ENCODE data around the gene BLZF1. TPM values are rescaled to one million over a fixed set of nuclear protein-coding genes. Genes with fewer than 3 reads are reported as not detected.

BLZF1 gene
- total RNA-seq, 1 experiment from 2014 or later: 14.3 TPM

DNA sequence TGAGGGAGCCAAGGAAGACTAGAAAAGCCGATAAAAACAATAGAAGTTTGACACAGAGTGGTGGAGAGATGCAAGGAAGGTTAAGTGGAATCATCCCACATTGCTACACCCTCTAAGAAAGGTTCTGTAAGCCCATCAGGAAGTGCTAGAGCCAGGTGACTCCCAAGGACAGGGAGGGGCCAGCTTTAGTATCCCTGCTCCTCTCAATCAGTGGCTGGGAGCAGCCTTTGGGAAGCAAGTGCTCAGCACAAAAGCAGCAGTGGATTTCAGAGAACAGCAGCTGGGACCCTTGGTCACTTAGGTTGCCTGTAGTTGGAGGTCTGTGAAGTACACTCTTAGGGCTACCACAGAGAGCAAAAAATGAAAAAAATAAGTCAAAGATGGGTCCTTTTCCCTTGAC lies 42.9 kb upstream of the BLZF1 start:
- Mint-ChIP-seq H3K27me3 (ENCODE audit: low read depth) (no peaks in the 10 kb centered on the region), H3K27ac (peak overlapping the region; percentile 58 to 86 (median 79); a peak in 4 of 7 replicates), H3K36me3 (ENCODE audit: insufficient read depth in 1 of 3, low read depth in 3 of 3) (0 out of 7 replicates have a peak, but pooled peaks cover 0 to 2% (median 0%) of the 10 kb centered on the region in 3 experiments), H3K4me1 (peaks cover 17 to 23% of the 10 kb centered on the region in 2 experiments), H3K4me3 (no peak overlapping the region), H3K9me3 (no peaks in the 10 kb centered on the region; a peak in 1 of 5 replicates)
- no peak overlapping the region for H4K8ac ChIP-seq (replicated peaks; ENCODE audit: insufficient read length, low read depth, low read length)
- no CpG with 5 or more reads among the region's 1 CpG for WGBS (ENCODE audit: extremely low coverage, insufficient read length, low lambda C conversion rate)
- no peaks in the 10 kb centered on the region for H4K20me1 ChIP-seq (ENCODE audit: control insufficient read depth, insufficient read depth, insufficient read length)
- no peak overlapping the region for H2BK12ac ChIP-seq (ENCODE audit: insufficient read length, low read depth, low read length)
- H3K79me1 ChIP-seq (ENCODE audit: insufficient read depth, low read depth, low read length, poor library complexity, severe bottlenecking): no peaks in the 10 kb centered on the region
- no peak overlapping the region for H3K23ac ChIP-seq (ENCODE audit: insufficient read length, low read depth, low read length)
- H4K91ac ChIP-seq (ENCODE audit: insufficient read length, low read depth, low read length): no peak overlapping the region
- no peak overlapping the region for H2AFZ ChIP-seq (ENCODE audit: low read length)
- TF ChIP-seq, protein P1, sequence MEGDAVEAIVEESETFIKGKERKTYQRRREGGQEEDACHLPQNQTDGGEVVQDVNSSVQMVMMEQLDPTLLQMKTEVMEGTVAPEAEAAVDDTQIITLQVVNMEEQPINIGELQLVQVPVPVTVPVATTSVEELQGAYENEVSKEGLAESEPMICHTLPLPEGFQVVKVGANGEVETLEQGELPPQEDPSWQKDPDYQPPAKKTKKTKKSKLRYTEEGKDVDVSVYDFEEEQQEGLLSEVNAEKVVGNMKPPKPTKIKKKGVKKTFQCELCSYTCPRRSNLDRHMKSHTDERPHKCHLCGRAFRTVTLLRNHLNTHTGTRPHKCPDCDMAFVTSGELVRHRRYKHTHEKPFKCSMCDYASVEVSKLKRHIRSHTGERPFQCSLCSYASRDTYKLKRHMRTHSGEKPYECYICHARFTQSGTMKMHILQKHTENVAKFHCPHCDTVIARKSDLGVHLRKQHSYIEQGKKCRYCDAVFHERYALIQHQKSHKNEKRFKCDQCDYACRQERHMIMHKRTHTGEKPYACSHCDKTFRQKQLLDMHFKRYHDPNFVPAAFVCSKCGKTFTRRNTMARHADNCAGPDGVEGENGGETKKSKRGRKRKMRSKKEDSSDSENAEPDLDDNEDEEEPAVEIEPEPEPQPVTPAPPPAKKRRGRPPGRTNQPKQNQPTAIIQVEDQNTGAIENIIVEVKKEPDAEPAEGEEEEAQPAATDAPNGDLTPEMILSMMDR (conservative IDR thresholded peaks at IDR 0.05): no peak
- H2AK5ac ChIP-seq (ENCODE audit: insufficient read length, low read length): no peak overlapping the region
- H2BK120ac ChIP-seq (ENCODE audit: low read depth, low read length, poor library complexity, severe bottlenecking): no peak overlapping the region
- H2BK15ac ChIP-seq (ENCODE audit: low read depth, low read length): no peak overlapping the region
- H2BK5ac ChIP-seq (ENCODE audit: insufficient read length, low read length): no peak overlapping the region
- H3K27me3 ChIP-seq (ENCODE audit: insufficient read depth, low read length): no peaks in the 10 kb centered on the region
- no peak overlapping the region for H3K14ac ChIP-seq (ENCODE audit: insufficient read depth, low read length)
- H3K9ac ChIP-seq (ENCODE audit: extremely low read depth, insufficient read length, low read length): no peak overlapping the region
- H2BK20ac ChIP-seq (ENCODE audit: low read depth, low read length, poor library complexity, severe bottlenecking): no peak overlapping the region
- H3K79me2 ChIP-seq (ENCODE audit: insufficient read depth, low read length): no peaks in the 10 kb centered on the region
- H3K18ac ChIP-seq (ENCODE audit: insufficient read length, low read depth, low read length): no peak overlapping the region
- no peak overlapping the region for H3K56ac ChIP-seq (ENCODE audit: insufficient read length, low read depth, low read length)
- no peak overlapping the region for H4K5ac ChIP-seq (ENCODE audit: insufficient read length, low read depth, low read length)
- H3K4me1 ChIP-seq (ENCODE audit: insufficient read depth, low read length): no peaks in the 10 kb centered on the region; the same call in 1 of the 2 replicates
- no peak overlapping the region for H3K4me2 ChIP-seq (ENCODE audit: insufficient read depth, insufficient read length, low read length)
- H3T11ph ChIP-seq (ENCODE audit: low read length): no peak overlapping the region
- H3K27ac ChIP-seq (ENCODE audit: insufficient read length, low read depth, low read length): no peak overlapping the region
- DNase-seq: peak; percentile 81
- H3K23me2 ChIP-seq (ENCODE audit: insufficient read length, low read depth, low read length, poor library complexity, severe bottlenecking): no peaks in the 10 kb centered on the region
- no peak overlapping the region for H3K4ac ChIP-seq (ENCODE audit: low read depth, low read length)
- H3K9me3 ChIP-seq (ENCODE audit: control insufficient read depth, low read depth, low read length): no peaks in the 10 kb centered on the region
